ENCODE results near the gene TRIM63.

TRIM63 gene

DNA sequence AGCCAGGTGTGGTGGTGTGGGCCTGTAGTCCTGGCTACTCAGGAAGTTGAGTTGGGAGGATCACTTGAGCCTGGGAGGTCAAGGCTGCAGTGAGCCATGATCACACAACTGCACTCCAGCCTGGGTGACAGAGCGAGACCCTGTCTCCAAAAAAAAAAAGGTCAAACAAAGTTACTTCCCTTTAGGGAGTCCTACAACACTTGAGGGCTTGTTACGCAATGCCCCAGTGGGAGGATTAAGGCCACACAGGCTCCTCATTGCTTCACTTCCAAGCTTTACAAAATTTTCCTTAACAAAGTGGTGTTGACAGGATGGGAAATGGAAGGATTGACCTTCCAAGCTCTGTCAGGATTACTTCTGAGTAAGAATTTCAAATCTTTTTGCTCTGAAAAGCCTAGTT lies 52.1 kb downstream of the TRIM63 start:
- DNase-seq = no peak

DNA sequence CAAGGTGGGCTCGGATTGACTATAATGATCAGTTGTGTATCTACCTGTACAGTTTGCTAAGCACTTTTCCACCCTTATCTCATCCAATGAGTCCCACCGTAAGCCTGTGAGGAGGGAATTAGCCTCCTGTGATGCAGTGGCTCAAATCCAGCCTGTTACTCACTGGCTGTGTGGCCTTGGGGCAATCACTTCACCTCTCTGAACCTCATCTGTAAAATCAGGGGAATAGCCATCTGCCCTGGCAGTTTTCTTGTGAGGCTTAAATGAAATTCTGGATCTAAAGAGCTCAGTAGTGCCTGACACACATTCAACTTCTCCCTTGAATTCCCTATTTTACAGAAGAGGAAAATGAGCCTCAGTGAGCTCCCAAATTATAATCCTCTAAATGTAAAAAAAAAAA lies 53.3 kb downstream of the TRIM63 start:
- DNase-seq = no peak

DNA sequence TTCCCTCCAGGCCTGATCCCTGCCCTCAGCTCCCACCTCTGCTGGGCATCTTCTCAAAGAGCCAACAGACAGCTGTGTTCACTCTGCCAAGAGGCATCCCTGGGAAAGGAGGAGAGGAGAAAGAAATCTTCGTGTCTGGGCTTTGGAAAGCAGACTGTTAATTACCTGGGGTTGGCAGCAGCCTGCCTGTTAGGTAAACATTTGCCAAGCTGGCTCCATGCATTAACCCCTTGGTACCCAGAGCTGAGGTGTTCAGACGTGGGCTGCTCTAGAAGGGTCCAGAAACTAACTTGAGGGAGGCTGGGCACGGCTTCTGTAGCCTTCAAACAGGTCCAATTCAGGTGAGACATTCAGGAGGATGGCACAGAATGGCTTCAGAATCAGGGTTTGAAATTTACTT lies 54.6 kb downstream of the TRIM63 start:
- no peak for DNase-seq

DNA sequence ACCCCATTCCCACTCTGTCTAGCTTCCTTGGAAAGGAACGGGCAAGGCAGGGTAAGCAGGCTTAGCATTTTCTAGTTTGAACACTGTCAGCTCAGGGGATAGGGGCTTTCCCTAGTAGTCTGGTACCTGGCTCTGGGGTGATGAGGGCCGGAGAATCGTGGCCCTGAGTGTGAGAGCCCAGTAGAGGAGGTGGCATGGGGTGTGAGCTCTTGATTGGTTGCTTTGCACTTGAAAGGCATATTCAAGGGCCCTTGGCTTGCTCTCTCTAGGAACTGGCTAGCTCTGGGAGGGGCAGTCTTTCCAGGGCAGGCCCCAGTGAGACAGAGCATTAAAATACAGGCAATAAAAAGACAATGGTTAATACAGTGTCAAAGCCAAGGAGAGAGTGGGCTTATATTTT lies 56.6 kb downstream of the TRIM63 start:
- DNase-seq = no peak

DNA sequence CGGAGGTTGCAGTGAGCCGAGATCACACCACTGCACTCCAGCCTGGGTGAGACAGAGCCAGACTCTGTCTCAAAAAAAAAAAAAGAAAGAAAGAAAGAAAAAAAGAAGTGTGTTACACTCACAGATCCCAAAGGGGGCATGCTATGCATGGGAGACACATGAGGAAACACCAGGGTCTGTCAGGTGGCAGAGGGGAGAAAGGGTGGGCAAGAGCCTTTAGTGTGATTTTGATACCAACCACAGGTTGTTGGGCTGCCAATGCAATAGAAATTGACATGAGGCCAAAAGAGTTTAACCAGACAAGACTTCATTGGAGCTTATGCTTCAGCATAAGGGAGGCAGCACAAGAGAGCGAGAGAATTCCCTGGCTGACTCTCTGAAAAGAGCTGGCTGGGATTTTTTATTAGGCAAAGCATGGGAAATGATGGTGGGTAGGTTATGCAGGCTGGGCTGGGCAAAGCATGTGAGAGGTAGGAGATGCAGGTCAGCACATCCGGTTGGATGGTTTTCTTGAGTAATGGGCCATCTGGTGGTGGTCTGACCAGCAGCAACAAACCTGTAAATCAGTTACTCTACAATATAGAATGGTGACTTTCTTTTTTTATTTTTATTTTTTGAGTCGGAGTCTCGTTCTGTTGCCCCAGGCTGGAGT lies 57.5 kb downstream of the TRIM63 start:
- no peak for DNase-seq

DNA sequence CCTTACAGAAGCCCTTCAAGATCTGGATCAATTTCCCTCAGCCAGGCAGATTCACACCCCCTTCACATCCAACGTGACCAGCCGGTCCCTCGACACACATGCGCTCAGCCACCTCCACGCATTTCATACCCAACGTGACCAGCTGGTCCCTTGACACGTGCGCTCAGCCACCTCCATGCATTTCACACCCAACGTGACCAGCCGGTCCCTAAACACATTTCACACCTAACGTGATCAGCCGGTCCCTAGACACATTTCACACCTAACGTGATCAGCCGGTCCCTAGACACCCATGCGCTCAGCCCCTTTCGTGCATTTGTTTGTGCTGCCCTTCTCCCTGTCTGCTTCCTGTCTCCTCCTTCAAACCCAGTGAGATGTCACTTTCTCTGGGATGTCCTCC lies 60.7 kb downstream of the TRIM63 start:
- DNase-seq = no peak

DNA sequence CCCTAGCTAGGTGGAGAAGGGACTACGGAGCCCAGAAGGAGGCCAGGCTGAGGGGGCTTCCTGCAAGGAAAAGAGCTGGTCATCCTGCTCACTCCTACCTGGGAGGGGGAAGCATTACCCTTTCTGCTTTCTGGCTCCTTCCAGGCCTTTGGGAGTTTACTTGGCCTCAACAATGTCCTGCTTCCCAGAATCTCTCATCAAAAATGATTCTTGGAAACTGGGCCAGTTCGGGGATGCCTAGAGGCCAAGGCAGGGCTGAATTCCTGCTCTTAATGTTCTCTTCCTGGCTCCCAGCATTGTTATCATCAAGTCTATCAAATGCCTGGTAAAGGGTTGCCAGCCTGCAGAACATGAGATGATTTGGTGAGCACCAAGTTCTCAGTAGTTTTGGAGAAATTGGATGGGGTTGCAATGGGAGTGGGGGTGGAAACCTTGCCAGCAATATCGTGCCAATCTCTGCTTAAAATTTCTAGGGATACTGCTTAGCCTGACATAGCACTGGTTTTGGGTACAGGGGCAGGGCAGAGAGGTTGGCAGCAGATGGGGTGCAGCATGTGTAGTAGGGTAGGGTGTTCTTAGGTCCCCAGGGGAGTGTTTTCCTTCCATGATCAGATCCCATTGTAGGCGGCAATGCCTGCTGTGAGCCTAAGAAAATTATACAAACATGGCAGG lies 61.9 kb downstream of the TRIM63 start:
- no peak for DNase-seq

DNA sequence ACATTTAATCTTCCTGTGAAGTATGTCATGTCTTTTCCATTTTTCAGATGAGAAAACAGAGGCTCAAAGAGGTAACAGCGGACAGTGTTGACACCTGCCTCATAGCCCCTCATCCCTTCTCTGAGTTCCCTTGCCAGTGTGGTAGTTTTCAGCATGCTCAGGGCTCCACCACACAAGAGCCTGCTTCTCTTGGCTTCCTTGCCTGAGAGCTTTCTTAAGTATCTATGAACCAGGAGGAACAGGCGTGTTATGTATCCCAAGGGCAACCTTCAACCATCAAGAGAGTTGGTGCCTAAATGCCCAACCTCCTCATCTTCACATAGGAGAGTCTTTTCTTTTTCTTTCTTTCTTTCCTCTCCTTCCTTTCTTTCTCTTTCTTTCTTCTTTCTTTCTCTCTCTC lies 63.7 kb downstream of the TRIM63 start:
- DNase-seq = no peak

DNA sequence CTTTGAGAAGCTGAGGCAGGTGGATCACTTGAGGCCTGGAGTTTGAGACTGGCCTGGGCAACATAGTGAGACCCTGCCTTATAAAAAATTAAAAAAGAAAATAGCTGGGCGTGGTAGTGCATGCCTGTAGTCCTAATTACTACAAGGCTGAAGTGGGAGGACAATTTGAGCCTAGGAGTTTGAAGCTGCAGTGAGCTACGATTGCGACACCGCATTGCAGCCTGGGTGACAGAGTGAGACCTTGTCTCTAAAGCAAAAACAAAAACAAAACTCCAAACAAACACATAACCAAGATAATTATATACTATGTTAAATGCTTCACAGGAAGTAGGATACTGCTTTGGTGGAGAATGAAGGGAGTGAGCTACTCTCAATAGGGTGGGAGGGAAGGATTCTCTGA lies 64.2 kb downstream of the TRIM63 start:
- no peak for DNase-seq

All from T-helper 1 cell (primary cell).